Mesothelial cell of epicardium (in vitro differentiated cells): ENCODE measurements around the gene ATP8B4. TPM values are rescaled to one million over a fixed set of nuclear protein-coding genes. Genes with fewer than 3 reads are reported as not detected.
A peak's percentile ranks its signal among the peaks of the same experiment; 100 is the strongest.

ENCODE experiments used
- DNase-seq, 2 experiments: peaks; one replicate each; pipeline ENCODE4 v3.0.0; 2021; ENCODE audit warnings: low spot score in 2 of 2; ENCODE audit not compliant: unreplicated experiment in 2 of 2
- H3K27ac Mint-ChIP-seq: 2 replicates; pipeline ENCODE4 v1.8.0; 2021; ENCODE audit warnings: mixed read lengths
- H3K27me3 Mint-ChIP-seq: 2 replicates; pipeline ENCODE4 v1.8.0; 2021; ENCODE audit warnings: low read depth, mixed read lengths
- H3K36me3 Mint-ChIP-seq: 2 replicates; pipeline ENCODE4 v1.8.0; 2021; ENCODE audit warnings: mixed read lengths
- H3K4me1 Mint-ChIP-seq: 2 replicates; pipeline ENCODE4 v1.8.0; 2021; ENCODE audit warnings: mixed read lengths
- H3K4me3 Mint-ChIP-seq: 2 replicates; pipeline ENCODE4 v1.8.0; 2021; ENCODE audit warnings: mild to moderate bottlenecking, moderate library complexity, mixed read lengths
- H3K9me3 Mint-ChIP-seq: 2 replicates; pipeline ENCODE4 v1.8.0; 2021; ENCODE audit warnings: mixed read lengths
- CTCF ChIP-seq: fragments of 200-600 bp; sonication (generic); IDR thresholded peaks from one replicate; pipeline ENCODE4 v1.5.0; 2021; ENCODE audit warnings: antibody characterized with exemption; ENCODE audit not compliant: unreplicated experiment
- total RNA-seq: library from RNA; stranded (reverse); gene quantifications from 3 replicates; pipeline ENCODE4 v1.2.1, GENCODE V29; 2021

Gene ATP8B4
- total RNA-seq, 1 donor from 2014 or later: 1.8 TPM

DNA sequence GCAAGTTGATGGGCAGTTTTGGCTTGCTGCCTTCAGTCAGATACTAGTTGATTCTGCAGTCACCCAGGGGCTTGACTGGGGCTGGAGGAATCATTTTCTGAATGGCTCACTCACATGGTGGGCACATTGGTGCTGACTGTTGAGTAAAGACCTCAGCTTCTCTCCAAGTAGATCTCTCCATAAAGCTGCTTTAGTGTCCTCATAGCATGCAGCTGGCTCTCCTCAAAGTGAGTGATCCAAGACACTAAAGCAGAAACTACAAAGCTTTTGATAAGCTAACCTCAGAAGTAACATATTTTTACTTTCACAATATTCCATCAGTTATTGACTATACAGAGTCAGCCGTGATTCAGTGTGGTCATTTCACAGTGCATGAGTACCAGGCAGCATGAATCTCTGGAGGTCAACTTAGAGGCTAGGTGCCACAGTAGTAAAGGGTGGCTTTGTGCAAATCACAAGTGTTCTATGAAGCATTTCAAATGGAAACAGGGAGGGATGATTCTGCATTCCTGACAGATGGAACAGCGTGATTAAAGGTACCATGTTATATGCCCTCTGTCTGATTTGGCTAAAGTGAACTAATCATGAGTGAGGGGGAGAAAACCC lies 24.3 kb upstream of the ATP8B4 start:
- TF ChIP-seq CTCF: no peak
- Mint-ChIP-seq H3K27me3 (no peaks in the 10 kb centered on the region), H3K9me3 (no peaks in the 10 kb centered on the region), H3K36me3 (no peaks in the 10 kb centered on the region), H3K27ac (no peak overlapping the region), H3K4me1 (peaks cover 20% of the 10 kb centered on the region), H3K4me3 (no peak overlapping the region)
- no peak for DNase-seq

GRCh38 chr15:50141856-50142255 lies 22.8 kb upstream of the ATP8B4 start:
- Mint-ChIP-seq H3K36me3 (no peaks in the 10 kb centered on the region), H3K9me3 (no peaks in the 10 kb centered on the region), H3K27ac (no peak overlapping the region), H3K4me3 (no peak overlapping the region), H3K4me1 (peaks cover 20% of the 10 kb centered on the region), H3K27me3 (no peaks in the 10 kb centered on the region)
- DNase-seq: no peak
- no peak for TF ChIP-seq CTCF

DNA sequence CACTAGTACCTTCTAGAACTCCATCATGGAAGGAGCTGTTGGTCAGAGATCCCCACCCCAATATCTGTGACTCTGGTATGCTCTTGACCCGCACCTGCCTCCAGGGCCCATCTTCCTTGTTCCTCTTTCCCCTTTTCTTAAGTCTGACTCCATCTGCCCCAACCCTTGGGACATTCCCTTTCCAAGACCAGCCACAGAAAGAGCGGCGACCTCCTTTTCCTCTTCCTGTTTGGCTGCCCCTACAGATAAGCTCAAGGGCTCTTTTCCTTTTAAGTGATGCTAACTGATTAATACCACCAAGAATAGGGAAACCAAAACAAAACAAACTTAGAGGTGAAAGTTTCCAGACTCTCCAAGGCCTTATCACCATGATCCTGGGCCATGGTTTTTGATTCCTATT lies 21.9 kb upstream of the ATP8B4 start:
- Mint-ChIP-seq H3K36me3 (no peaks in the 10 kb centered on the region), H3K27ac (no peak overlapping the region), H3K4me1 (peaks cover 25% of the 10 kb centered on the region), H3K4me3 (no peak overlapping the region), H3K9me3 (no peaks in the 10 kb centered on the region), H3K27me3 (no peaks in the 10 kb centered on the region)
- no peak for DNase-seq
- TF ChIP-seq CTCF: no peak

DNA sequence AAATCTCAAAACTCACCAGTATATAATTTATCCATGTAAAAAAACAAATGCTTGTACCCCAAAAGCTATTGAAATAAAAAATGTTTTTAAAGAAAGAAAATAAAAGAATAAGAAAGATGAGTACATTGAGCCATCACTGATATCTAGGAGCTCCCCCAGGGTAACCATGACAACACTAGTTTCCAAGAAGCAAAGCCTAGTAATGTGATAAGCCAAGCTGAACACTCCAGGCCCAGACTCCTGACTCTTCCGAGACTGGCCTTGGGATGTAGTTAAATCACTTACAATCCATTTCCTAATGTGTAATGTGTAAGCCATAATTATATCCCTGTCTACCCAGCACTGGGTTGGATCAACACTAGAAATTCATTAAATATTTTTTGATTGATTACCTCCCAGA lies 21.1 kb upstream of the ATP8B4 start:
- DNase-seq: no peak
- Mint-ChIP-seq H3K36me3 (no peaks in the 10 kb centered on the region), H3K9me3 (no peaks in the 10 kb centered on the region), H3K4me3 (no peak overlapping the region), H3K27me3 (no peaks in the 10 kb centered on the region), H3K4me1 (peaks cover 21% of the 10 kb centered on the region), H3K27ac (no peak overlapping the region)
- no peak for TF ChIP-seq CTCF

GRCh38 chr15:50138391-50138790 lies 19.4 kb upstream of the ATP8B4 start:
- H3K27ac Mint-ChIP-seq: no peak overlapping the region
- no peak for DNase-seq
- H3K27me3 Mint-ChIP-seq: no peaks in the 10 kb centered on the region
- H3K36me3 Mint-ChIP-seq: no peaks in the 10 kb centered on the region
- H3K4me1 Mint-ChIP-seq: peaks cover 11% of the 10 kb centered on the region
- no peaks in the 10 kb centered on the region for H3K9me3 Mint-ChIP-seq
- TF ChIP-seq CTCF: peak; percentile 40
- H3K4me3 Mint-ChIP-seq: no peak overlapping the region

DNA sequence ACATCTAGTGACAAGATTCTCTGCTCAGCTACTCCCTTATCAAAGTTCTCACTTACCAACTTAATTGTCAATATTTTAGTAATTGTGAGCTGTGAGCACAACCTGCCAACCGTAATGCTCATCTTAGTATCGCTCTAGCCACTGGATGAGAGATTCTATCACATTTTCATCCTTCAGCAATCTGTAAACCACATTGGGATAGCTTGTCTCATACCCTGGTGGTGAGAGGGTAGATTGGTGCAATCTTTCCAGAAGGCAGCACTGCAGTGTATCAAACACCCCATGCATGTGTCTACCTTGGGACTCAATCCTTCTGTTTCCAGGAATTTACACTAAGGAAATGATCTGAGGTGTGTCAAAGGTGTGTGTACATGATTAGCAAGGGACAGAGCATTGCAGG lies 18.9 kb upstream of the ATP8B4 start:
- no peak overlapping the region for H3K4me3 Mint-ChIP-seq
- TF ChIP-seq CTCF: no peak
- H3K9me3 Mint-ChIP-seq: no peaks in the 10 kb centered on the region
- no peaks in the 10 kb centered on the region for H3K27me3 Mint-ChIP-seq
- no peaks in the 10 kb centered on the region for H3K36me3 Mint-ChIP-seq
- no peak overlapping the region for H3K27ac Mint-ChIP-seq
- H3K4me1 Mint-ChIP-seq: peaks cover 11% of the 10 kb centered on the region
- DNase-seq: no peak
